HG03558 (cell line): Measurements from ENCODE around the gene HDHD5.

Source experiments
- ATAC-seq: cut with Tn5 transposase; IDR thresholded peaks from one replicate; pipeline ENCODE4 v1.9.1; 2021; ENCODE audit warnings: moderate number of reproducible peaks; ENCODE audit not compliant: unreplicated experiment; ENCODE audit errors: extremely low read depth

The HDHD5 gene

DNA sequence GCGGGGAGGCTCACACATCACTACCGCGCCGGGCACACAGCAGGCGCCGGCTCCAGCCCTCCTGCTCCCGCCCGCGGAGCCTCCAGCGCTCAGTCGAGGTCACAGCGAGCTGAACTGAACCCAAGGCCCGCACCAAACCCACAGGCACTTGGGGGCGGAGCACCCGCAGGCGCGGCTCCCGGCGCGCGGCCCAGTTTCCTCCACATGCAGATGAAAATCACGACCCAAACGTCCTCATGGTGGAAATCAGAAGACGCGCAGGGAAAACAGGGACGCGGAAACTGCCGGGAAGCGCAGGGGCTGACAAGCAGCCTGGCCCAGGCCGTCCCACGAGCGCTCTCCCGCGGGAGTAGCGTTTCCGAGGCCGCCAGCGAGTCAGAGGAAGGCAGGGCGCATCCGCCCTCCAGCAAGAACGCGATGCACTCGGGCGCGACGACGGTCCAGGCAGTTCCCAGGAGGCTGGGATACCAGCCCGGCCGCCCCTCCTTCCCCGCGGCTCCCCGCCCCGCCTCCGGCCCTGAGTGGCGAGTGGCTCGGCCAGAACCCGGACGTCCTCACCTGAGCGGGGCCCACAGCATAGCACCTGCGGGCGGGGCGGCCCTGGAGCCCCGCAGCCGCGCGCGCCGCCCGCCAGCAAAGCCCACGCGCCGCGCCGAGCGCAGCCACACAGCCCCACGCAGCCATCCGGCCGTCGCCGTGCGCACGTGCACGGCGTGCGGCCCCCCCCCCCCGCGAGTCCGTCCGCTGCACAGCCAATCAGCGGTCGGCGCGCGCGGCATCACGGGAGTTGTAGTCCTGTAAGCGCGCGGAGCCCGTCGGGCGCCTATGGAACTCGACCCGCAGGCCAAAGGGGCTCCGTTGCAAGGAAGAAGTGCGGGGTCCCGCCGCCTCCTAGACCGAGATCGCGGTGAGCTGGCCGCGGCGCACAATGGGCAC, at the start of gene HDHD5:
TSS of gene HDHD5 (minus strand) at position 710 of the 936 bp plus-strand sequence. CDS start at position 684, 26 bp downstream.
- no peak for ATAC-seq

DNA sequence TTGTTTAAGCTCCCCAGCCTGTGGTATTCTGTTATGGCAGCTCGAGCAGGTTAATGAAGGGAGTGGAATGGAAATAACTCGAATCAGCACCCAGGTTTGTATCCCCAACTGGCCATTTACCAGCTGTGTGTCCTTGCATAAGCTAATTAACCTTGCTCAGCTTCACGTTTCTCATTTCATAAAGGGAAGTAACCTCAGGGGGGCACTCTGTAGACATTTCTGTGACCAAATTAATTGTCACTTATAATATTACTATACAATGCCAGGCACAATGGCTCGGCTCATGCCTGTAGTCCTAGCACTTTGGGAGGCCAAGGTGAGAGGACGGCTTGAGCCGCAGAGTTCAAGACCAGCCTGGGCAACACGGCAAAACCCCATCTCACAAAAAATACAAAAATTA, 46.4 kb upstream of the HDHD5 start:
- ATAC-seq: no peak

DNA sequence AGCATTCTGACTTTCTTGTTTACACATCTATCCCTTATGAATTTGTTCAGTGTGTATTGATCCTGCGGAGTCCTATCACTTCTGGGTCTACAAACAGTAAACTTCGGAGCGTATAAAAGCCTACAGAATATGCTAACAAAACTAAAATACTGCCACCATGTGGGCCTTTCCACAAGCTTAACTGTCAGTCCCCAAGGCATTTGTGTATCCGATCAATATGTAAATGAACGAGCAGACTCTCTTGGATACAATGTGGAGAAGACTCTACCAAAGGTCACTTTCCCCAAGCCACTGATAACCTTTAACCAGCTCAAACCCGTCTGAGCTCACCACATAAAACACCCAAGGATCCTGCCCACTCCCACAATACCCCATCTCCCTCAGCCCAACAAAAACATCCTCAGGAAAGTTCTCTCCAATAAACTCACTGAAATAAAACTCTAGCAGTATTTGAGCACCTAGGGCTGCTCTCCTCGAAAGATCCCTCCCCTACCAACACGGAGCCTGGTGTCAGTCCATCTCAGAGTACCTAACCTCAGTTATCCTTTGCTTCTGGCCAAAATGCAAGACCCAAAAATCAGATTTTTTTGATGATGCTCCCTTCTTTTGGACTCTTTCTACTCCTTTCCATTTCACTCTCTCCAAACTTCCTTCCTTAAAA, 42.3 kb upstream of the HDHD5 start:
- ATAC-seq: no peak

DNA sequence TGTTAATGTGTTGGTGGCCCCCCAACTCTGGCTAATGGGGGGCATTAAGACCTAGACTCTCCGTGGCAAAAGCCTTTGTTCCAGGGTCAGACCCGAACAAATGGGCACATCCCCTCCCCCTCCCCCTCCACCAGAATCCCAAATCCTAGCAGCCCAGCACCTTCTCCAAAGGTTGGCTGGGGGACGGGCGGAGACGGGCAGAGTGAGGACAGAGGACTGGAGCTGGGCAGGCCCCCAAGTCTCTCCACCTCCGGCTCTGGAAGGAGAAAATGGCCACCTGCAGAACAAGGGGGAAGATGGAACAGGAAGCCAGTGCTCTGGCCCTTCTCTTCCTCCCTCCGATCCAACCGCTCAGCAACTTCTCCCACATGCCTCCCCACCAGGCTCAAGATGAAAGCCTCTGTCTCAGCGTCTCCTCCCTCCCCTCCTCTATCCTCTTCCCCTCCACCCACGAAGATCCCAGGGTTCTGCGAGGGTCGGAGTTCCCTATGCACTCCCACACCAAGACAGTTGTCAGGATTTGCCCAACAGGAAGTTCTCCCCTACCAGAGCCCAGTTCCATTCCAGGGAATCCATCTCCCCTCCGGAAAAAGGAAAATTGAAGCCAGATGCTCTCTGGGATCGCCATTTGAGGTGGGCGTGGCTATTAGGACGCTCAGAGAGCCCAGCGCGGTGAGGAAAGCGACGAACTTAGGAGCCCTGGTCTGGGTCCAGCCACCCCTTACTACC, 40.1 kb upstream of the HDHD5 start:
- no peak for ATAC-seq

DNA sequence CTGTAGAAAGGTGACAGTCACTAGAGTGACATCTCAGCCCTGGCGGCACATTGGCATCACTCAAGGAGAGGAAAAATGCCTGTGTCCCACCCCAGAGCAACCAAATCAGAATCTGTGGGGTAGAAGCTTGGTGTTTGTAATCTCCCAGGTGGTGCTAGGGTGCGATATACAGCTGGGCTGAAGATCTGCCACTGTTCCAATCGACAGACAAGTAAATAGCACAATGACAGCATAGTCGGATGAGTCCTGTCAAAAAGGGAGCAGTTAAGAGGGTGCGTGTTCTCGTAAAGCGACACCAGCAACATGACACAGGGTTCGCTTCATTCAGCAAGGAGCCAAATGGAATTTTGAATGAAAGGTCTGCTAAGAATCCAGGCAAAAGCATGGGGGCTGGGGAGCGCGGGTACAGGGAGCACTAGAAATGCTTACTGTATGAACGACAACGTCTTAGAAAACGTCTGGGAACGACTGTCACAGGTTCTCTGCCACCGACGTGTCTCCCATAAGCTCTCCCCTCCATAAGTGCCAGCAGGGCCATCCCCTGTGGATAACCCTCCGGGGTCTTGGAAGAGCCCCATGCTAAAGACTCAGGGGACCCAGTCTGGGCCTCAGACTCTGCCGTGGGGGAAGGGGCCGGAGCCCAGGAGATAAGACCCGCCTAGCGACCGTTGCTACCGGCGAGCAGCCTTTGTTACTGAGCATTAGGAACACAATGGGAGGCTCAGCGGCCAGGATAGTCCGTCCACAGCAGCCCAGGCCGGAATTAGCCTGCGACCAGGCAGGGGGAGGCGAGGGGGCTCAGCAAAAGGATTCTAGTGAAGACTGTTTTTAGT, 39.3 kb upstream of the HDHD5 start:
- ATAC-seq: no peak

DNA sequence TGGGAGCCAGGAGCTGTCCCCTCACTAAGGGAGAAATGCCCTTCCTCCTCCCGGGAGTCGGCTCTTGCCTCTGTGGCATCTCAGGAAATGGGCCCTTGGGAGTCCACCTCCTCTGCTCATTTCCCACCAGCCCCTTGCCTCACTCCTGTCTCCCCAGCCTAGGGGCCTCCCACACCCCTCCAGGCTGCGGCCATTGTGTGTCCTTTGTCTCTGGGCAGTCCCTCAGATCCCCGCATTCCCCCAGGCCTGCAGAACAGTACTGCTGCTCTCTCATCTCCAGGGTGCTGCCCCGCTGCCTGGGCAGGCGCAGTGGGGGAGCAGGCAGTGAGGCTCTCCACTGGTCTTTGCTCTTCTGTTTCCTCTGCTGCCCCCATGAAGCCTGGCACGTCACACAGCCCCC, 35.1 kb upstream of the HDHD5 start:
- no peak for ATAC-seq

DNA sequence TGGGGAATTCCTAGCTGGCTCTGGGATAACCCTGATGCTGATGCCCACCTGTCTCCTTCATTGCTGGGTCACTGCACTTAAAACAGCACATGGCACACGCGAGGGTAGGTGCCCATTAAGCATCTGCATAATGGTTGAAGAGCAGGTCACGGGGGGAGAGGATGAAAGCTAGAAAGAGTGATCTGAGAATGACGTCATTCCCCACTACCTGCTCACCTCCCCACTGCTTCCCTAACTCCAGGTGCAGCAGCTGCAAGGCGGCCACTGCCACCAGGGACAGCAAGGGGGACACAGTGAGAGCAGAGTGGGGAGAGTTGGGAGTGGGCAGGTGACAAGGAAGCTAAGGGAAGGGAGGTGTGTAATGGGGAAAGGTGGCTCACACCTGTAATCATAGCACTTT, 33.1 kb upstream of the HDHD5 start:
- ATAC-seq: no peak

DNA sequence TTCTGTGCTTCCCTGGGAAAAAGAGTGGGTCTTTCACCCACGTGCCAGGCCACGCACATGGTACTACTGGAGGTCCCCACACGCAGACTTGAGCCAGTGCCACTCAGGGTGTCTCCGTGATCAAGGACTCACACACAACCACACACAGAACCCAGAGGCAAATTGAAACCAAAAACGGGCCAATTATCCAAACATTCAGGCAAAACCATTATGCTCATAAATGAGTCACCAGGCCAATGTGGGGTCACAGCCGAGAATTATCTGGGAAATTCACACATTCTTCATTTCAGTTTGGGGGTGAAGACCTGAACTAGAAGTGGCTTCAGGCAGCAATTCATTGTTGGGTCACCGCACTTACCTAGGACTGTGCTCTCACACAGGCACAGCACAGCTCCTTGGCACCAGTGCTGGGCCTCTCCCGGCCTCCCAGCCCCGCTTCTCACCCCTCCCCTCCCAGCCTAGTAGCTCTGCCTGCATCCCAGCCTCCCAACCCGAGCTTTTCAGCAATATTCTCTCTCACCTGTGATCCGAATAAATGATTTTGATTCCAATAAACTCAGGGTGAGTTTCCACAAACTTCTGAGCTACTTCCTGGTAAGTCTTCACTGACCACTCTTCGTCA, 32.2 kb upstream of the HDHD5 start:
- ATAC-seq: no peak

DNA sequence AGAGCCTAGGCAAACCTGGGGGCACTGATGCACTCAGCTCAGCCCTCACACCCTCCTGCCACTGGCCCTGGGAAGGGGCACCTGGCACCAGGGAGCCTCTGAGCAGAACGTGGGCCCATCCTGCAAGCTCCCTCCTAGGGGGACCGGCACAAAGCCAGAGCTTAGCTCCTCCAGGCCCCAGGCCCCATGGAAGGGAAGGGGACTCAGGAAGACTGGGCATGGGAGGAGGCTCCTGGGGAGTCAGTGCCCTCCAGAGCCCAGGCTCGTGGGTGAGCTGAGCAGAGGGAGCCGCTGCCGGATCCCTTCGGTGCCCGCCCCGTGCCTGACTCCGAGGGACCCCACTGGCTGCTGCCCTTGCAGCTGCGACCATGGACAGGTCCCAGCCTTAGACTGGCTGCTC, 31.6 kb upstream of the HDHD5 start:
- ATAC-seq: no peak

DNA sequence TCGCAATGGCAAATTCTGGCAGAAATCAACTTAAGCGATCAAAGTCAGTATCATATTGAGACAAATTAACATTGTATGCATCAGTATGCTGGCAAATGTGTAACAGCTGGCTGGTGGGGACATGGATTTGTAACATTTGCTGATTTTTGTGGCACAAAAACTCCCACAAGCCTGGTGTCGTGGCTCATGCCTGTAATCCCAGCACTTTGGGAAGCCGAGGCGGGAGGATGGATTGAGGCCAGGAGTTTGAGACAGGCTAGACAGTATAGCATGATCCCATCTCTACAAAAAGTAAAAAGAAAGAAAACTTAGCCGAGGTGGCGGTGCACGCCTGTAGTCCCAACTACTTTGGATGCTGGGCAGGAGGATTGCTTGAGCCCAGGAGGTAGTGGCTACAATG, 17.6 kb upstream of the HDHD5 start:
- no peak for ATAC-seq

DNA sequence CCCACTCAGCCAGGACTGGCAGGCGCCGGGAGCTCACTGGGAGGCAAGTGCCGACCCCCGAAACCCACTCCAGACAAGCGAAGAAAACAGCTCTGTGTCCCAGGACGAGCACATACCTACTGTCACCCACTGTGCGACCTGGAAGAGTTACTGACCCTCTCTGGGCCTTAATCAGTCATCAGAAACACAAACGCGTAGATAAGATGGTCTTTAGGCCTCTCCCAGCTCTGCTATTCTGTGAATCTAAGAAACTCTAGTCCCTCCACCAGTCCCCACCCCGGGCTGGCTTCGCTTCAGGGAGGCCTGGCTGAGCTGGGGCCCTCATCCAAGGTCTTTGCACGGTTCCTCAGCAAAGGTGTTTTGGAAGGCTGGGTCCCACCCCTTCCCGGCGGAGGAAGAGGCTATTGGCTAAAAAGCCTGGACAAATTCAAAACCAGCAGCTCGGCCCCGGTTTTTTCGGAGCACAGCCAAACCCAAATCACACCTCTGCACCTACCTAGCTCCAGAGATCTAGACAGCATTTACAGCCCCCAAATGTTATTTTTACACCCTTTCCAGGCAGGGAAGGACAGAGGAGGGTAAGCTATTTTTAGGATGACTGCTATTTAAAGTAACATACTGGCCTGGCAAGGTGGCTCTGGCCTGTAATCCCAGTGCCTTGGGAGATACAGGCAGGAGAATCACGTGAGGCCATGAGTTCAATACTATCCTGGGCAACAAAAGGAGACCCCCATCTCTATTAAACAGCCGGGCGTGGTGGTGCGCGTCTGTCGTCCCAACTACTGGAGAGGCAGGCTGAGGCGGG, 13.2 kb upstream of the HDHD5 start:
- no peak for ATAC-seq

DNA sequence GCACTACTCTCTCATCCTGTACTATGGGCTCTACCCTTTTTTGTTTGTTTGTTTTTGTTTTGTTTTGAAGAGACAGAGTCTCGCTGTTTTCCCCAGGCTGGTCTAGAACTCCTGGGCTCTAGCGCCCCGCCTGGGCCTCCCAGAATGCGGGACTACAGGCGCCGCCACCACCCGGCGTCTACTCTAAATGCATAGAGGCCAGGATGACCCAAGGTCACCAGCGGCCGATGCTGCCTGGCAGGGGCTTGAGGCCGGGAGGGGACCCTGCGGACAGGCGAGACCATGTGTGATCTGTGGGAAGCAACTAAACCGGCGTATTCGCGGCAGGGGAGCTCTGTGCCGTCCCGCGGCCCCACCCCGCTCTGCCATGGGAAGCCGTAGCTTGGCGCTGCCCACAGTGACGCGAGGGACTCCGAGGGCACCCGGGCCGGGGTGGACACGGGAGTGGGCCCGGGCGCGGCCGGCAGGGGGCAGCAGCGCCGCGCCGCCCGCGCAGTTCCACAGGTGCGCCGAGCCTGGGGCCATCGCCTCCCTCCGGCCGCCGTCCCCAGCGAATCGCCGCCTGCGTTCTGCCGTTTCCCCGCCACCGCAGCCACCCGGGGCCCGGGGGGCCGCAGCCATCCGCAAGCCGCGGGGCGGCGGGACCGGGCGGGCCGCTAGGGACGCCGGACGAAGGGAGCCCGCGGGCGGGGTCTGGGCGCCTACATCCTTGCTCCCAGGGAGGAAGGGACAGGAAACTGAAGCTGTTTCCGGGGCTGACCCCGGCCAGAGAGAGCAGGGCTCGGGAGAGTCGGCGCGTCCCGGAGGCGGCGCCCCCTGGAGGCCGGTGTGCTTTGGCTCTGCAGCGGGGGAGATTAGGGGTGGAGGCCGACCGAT, 12.3 kb upstream of the HDHD5 start:
- ATAC-seq: peak; percentile 83

DNA sequence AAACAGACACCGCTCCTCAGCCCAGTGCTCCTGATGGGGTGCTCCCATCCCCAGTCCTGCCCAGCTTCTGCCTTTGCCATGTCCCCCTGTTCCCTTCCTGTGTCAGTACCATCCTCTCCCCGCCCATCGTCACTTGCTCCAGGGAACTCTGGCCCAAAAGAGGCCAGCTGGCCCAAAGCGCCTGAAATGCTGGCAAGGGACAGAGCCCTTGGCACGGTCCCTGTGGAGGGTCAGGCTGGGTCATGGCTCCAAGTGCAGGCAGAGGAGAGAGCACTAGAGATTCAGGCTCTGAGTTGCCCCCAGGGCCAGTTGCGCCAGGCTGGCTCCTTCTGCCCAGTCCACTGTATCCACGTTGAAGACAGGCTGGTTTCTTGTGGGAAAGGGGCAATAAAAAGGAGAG, 8.4 kb upstream of the HDHD5 start:
- no peak for ATAC-seq

DNA sequence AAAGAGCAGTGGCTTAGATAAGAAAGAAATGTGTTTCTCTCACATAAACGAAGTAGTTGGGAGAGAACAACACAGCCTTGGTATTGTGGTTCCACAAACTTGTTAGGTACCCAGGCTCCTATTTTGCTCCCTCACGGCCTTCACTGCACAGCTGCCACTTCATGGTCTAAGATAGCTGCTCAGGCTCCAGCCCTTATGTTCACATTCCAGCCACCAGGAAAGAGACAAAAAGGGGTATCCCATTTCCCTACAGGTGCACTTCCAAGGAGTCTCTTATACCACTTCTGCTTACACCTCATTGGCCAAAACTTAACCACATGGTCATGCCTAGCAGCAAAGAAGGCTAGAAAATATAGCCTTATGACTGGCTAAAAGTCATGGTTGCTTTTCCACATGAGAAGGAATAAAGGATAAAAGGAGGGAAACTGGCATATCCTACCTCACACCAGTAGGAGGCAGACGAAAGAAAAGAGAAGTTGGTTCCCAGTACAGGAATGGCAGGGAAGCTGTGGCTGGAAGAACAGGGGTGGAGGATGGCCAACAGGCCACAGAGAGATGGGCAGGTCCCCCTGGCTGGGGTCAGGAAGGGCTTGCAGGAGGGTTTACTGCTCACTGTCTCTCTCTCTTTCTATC, 5.4 kb upstream of the HDHD5 start:
- ATAC-seq: no peak

DNA sequence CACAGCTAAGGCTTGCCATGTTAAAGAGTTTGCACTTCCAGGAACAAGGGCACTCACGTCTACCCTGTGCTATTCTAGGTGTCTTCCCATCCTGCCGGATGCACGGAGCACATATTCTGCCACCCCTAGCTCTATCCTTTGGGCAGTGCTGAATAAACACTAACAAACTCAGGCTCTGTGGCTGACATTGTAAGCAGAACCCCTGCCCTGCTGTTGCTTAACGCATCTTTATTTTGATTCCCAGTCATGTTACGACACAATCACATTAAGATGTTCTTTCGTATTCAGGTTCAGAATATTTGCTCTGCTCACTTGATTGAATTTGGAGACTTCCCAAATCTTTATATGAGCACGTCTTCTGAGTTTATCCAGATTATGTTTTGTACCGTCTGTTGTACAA, 3.7 kb upstream of the HDHD5 start:
- ATAC-seq: no peak

DNA sequence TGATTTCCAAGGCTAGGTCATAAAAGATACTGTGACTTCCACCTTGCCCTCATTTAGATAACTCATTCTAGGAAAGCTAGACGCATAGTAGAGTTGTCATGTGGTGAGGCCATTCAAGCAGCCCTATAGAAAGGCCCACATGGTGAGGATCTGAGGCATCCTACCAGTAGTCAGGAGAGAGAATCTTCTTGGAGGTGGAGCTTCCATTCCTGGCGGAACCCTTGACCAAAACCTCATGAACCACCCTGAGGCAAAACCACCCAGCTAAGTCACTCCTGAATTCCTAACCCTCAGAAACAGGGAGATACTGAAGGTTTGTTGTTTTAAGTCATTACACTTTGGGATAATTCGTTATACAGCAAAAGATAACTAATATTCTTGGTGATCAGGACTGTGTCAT, 2.9 kb upstream of the HDHD5 start:
- no peak for ATAC-seq

DNA sequence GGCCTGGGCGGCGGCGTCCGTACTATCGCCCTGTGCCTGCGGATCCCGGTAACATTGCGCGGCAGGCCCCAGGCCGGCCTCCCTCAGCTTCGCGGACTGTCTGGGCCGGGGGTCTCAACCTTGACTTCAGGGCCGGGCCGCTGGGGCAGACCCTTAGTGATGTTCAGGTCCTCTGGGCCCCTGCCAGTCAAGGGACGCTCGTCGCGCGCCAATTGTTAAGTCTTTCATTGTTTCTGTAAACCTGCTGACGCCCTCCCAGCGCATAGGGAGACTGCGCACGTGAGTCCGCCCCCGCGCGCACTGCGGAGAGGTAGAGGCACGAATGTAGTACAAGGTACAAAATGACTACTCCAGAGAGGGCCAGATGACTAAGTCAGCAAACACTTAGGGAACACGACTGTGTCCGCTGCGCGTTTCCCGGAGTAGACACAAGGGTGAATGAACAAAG, 451 bp upstream of the HDHD5 start:
- no peak for ATAC-seq
